GM12878 (cell line): ENCODE results near the gene STEAP2. TPM values are rescaled to one million over a fixed set of nuclear protein-coding genes. Genes with fewer than 3 reads are reported as not detected.

Experiments
- ATAC-seq: fragments of 200-7000 bp; cut with Tn5 transposase; 3 replicates; pipeline ENCODE4 v1.9.1; 2020; ENCODE audit warnings: mild to moderate bottlenecking, moderate library complexity
- BruUV-seq: library from RNA; stranded (reverse); fragments of 400-500 nt; replicated peaks from 2 replicates; lab custom pipeline; 2021; lab: Mats Ljungman, UMichigan
- CTCF ChIA-PET: fragments of 300-600 bp; sonication (Branson Sonifier 250); formaldehyde crosslinking; extraction: SDS; loops from one replicate; lab custom pipeline; 2021; ENCODE audit warnings: inconsistent platforms; lab: Yijun Ruan, JAX
- POLR2A ChIA-PET: fragments of 350-600 bp; formaldehyde crosslinking; extraction: SDS; loops from one replicate; lab custom pipeline; 2021; ENCODE audit warnings: inconsistent platforms; lab: Charles Lee
- RAD21 ChIA-PET: fragments of 300-600 bp; sonication (Branson Sonifier 250); formaldehyde crosslinking; loops from one replicate; lab custom pipeline; 2023; ENCODE audit warnings: antibody characterized with exemption; ENCODE audit not compliant: unreplicated experiment; lab: Charles Lee
- SMC1A ChIA-PET: fragments of 300-600 bp; sonication (Branson Sonifier 250); formaldehyde crosslinking; loops from one replicate; lab custom pipeline; 2023; ENCODE audit not compliant: unreplicated experiment, uncharacterized antibody; lab: Charles Lee
- DNase-seq: peaks from one replicate; pipeline ENCODE4 v3.0.0-alpha.2; 2011; ENCODE audit warnings: low read depth, low spot score
- FAIRE-seq: peaks from 3 replicates; lab custom pipeline; 2011; peaks lifted over from hg19 to GRCh38; lab: Jason Lieb, UNC
- H2AFZ ChIP-seq: 2 replicates; pipeline ENCODE4 v1.6.0; 2011; ENCODE audit warnings: low read depth, low read length, control low read depth; ENCODE audit not compliant: control insufficient read depth
- H3K27ac ChIP-seq: 2 replicates; pipeline ENCODE4 v1.5.1; 2011; ENCODE audit warnings: control low read depth; ENCODE audit not compliant: control insufficient read depth, insufficient read depth
- H3K27me3 ChIP-seq, 2 experiments: replicated peaks in 1 of 2; 2 replicates each; pipeline versions ENCODE4 v1.6.0 to v1.6.1; 2011; ENCODE audit warnings: low read length in 1 of 2; ENCODE audit not compliant: control insufficient read depth in 2 of 2, insufficient read depth in 2 of 2
- H3K36me3 ChIP-seq, 2 experiments: 2 replicates each; pipeline ENCODE4 v1.5.1; 2011; ENCODE audit warnings: low read length in 1 of 2; ENCODE audit not compliant: control insufficient read depth in 2 of 2, insufficient read depth in 2 of 2
- H3K4me1 ChIP-seq: 2 replicates; pipeline ENCODE4 v1.6.1; 2011; ENCODE audit warnings: mild to moderate bottlenecking, low read length, moderate library complexity, mixed read lengths; ENCODE audit not compliant: control insufficient read depth, insufficient read depth
- H3K4me2 ChIP-seq: 2 replicates; pipeline ENCODE4 v1.6.0; 2011; ENCODE audit warnings: control low read depth; ENCODE audit not compliant: control insufficient read depth, insufficient read depth
- H3K4me3 ChIP-seq: fragments of 200-600 bp; sonication (generic); 2 replicates; pipeline ENCODE4 v1.5.1; 2016
- H3K79me2 ChIP-seq: 2 replicates; pipeline ENCODE4 v1.6.0; 2011; ENCODE audit warnings: low read length; ENCODE audit not compliant: control insufficient read depth, insufficient read depth
- H3K9ac ChIP-seq: 2 replicates; pipeline ENCODE4 v1.8.0; 2011; ENCODE audit warnings: low read length, control low read depth, mixed read lengths; ENCODE audit not compliant: control insufficient read depth, insufficient read depth
- H3K9me3 ChIP-seq: replicated peaks from 3 replicates; pipeline ENCODE4 v1.5.1; 2011; ENCODE audit warnings: mild to moderate bottlenecking, low read length; ENCODE audit not compliant: control insufficient read depth, insufficient read depth
- H4K20me1 ChIP-seq: 2 replicates; pipeline ENCODE4 v1.6.0; 2011; ENCODE audit not compliant: control insufficient read depth, insufficient read depth
- ATF7 ChIP-seq: fragments of 450-650 bp; IDR thresholded peaks from 2 replicates; pipeline ENCODE4 v1.6.1; 2016; ENCODE audit warnings: low read depth, mild to moderate bottlenecking
- CEBPB ChIP-seq, 2 experiments: fragments of 150-350 bp in 1 of 2; IDR thresholded peaks; 2 replicates each; pipeline ENCODE4 v1.6.1; 2012 to 2014; ENCODE audit warnings: low read depth in 2 of 2, low read length in 2 of 2, borderline replicate concordance in 1 of 2, inconsistent platforms in 1 of 2
- EED ChIP-seq: sonication (generic); IDR thresholded peaks from 2 replicates; pipeline ENCODE4 v1.6.1; 2016; ENCODE audit warnings: antibody characterized with exemption, low read depth
- EGR1 ChIP-seq, 2 experiments: IDR thresholded peaks; 1 replicate in 1 of 2; 2 replicates in 1 of 2; pipeline ENCODE4 v1.6.1; 2011 to 2012; ENCODE audit warnings: low read depth in 2 of 2, low read length in 2 of 2, borderline replicate concordance in 1 of 2, mild to moderate bottlenecking in 1 of 2, moderate library complexity in 1 of 2
- ELK1 ChIP-seq: IDR thresholded peaks from 2 replicates; pipeline ENCODE4 v1.6.1; 2012; ENCODE audit warnings: low read depth, low read length, improper control_type of control experiment
- ETV6 ChIP-seq, 2 experiments: fragments of 450-650 bp in 1 of 2; IDR thresholded peaks in 1 of 2; conservative IDR thresholded peaks in 1 of 2; 2 replicates each; pipeline ENCODE4 v1.6.1; 2014; ENCODE audit warnings: antibody characterized with exemption in 1 of 2, borderline replicate concordance in 1 of 2, low read depth in 1 of 2, mild to moderate bottlenecking in 1 of 2, moderate library complexity in 1 of 2
- EZH2 ChIP-seq: IDR thresholded peaks from 2 replicates; pipeline ENCODE4 v1.6.1; 2012; ENCODE audit warnings: low read depth, mild to moderate bottlenecking, control low read depth, inconsistent platforms, low read length, borderline replicate concordance; ENCODE audit not compliant: control insufficient read depth
- FOXK2 ChIP-seq: fragments of 450-650 bp; IDR thresholded peaks from 2 replicates; pipeline ENCODE4 v1.6.1; 2017; ENCODE audit warnings: mild to moderate bottlenecking, moderate library complexity
- HDAC2 ChIP-seq: fragments of 200-600 bp; sonication (generic); IDR thresholded peaks from 2 replicates; pipeline ENCODE4 v1.6.1; 2017
- HDAC6 ChIP-seq: fragments of 200-600 bp; sonication (generic); IDR thresholded peaks from one replicate; pipeline ENCODE4 v1.8.0; 2017; ENCODE audit warnings: antibody characterized with exemption; ENCODE audit not compliant: unreplicated experiment
- JUND ChIP-seq: IDR thresholded peaks from 2 replicates; pipeline ENCODE4 v1.6.1; 2012; ENCODE audit warnings: low read depth, mild to moderate bottlenecking, low read length, improper control_type of control experiment, moderate library complexity
- SMC3 ChIP-seq: IDR thresholded peaks from 2 replicates; pipeline ENCODE4 v1.6.1; 2011; ENCODE audit warnings: low read length, improper control_type of control experiment, borderline replicate concordance
- ZNF687 ChIP-seq: fragments of 450-650 bp; IDR thresholded peaks from 2 replicates; pipeline ENCODE4 v1.6.1; 2017; ENCODE audit warnings: mild to moderate bottlenecking, moderate library complexity
- WGBS: methylation state at CpG from one replicate; pipeline ENCODE4 v1.1.6; 2016; ENCODE audit warnings: low lambda C conversion rate; ENCODE audit not compliant: insufficient replicate concordance, insufficient coverage; ENCODE audit errors: missing lambda C conversion rate; 5-methylcytosine and 5-hydroxymethylcytosine counted together
- in situ Hi-C: fragments of 300-500 bp; cut with MboI; formaldehyde crosslinking; loops from 9 replicates; pipeline ENCODE4 v1.14.3; 2018; ENCODE audit warnings: mixed read lengths
- intact Hi-C: fragments of 100-400 bp; cut with micrococcal nuclease; formaldehyde crosslinking; loops from one replicate; pipeline ENCODE4 v1.14.2; 2022; ENCODE audit not compliant: unreplicated experiment
- polyA plus RNA-seq, 11 experiments: library from polyadenylated mRNA; depleted of rRNA in 4 of 11; unstranded in 6 of 11; stranded (reverse) in 5 of 11; fragments of >200 nt; fragmentation: Nextera tagmentation in 4 of 11; fragmentation: Illumina TruSeq in 1 of 11; extraction: Ambion mirVana in 4 of 11; extraction: Trizol in 1 of 11; gene quantifications; 1 replicate in 1 of 11; 2 replicates in 10 of 11; pipeline versions ENCODE4 v1.2.1 to v1.2.3, GENCODE V29; 2011 to 2016; ENCODE audit warnings: inconsistent platforms in 2 of 11, missing spikeins in 2 of 11, low read depth in 1 of 11
- total RNA-seq, 4 experiments: library from RNA; depleted of rRNA in 3 of 4; stranded (reverse); fragments of >200 nt in 3 of 4; fragmentation: Illumina TruSeq in 1 of 4; extraction: Trizol in 1 of 4; gene quantifications; 2 replicates each; pipeline versions ENCODE4 v1.2.1 to v1.2.3, GENCODE V29; 2013 to 2021
- TF ChIP-seq, protein P1 (sequence below): fragments of 450-650 bp; IDR thresholded peaks from 2 replicates; pipeline ENCODE4 v1.6.1; 2016; ENCODE audit warnings: mild to moderate bottlenecking, moderate library complexity, borderline replicate concordance

The STEAP2 gene
- total and polyA plus RNA-seq, 10 of the 15 experiments (the other 5 are each of a cell fraction or from before 2014, with no cell fraction given), result 0.64 to 17.6 (median 1.8) TPM

- 11% methylated on average over 2 of the region's 2 CpGs for WGBS
- no peaks in the 10 kb centered on the region for H3K36me3 ChIP-seq
- in situ Hi-C loops (no loop called here), intact Hi-C loops (no loop called here)
- H3K9me3 ChIP-seq, result no peaks in the 10 kb centered on the region; the same call in 2 of the 3 replicates
- no peak overlapping the region for H3K4me3 ChIP-seq
- no peak overlapping the region for H3K27ac ChIP-seq
- ChIA-PET SMC1A (interaction anchor here (0.9 to 3.7 kb wide), 13 partner anchors 13 to 97 kb away, joined by 3 to 18 read pairs (median 4); partner anchors contain the start of genes CFAP69 and STEAP2), CTCF (interaction anchor here (0.9 to 2.3 kb wide), 5 partner anchors 10 to 243 kb away, joined by 3 to 8 read pairs (median 5); partner anchors contain the start of gene STEAP1), RAD21 (interaction anchor here (1.1 to 2.7 kb wide), 4 partner anchors 12 to 77 kb away, joined by 3 to 11 read pairs (median 4); partner anchors contain the start of gene STEAP2), POLR2A (interaction anchor here (0.7 to 1.4 kb wide), 4 partner anchors 10 to 85 kb away, joined by 3 read pairs; no protein-coding TSS in a partner anchor)
- ATAC-seq (no peak), FAIRE-seq (no peak), DNase-seq (no peak)
- no peak overlapping the region for H3K9ac ChIP-seq
- no TSS peak for BruUV-seq
- H4K20me1 ChIP-seq, result no peaks in the 10 kb centered on the region
- no peak overlapping the region for H2AFZ ChIP-seq
- no peaks in the 10 kb centered on the region for H3K79me2 ChIP-seq
- H3K4me2 ChIP-seq, result no peak overlapping the region
- no peaks in the 10 kb centered on the region for H3K27me3 ChIP-seq
- no peaks in the 10 kb centered on the region for H3K4me1 ChIP-seq
- TF ChIP-seq FOXK2 (no peak), ETV6 (conservative IDR thresholded peaks at IDR 0.05 in 1 of 2, IDR thresholded peaks at IDR 0.05 in 1 of 2; ENCODE audit: borderline replicate concordance in 1 of 2, low read depth in 1 of 2) (no peak), SMC3 (no peak), CEBPB (IDR thresholded peaks at IDR 0.05; ENCODE audit: borderline replicate concordance in 1 of 2, low read depth in 2 of 2, low read length in 2 of 2) (no peak), HDAC2 (no peak), EGR1 (IDR thresholded peaks at IDR 0.05; ENCODE audit: borderline replicate concordance in 1 of 2, low read depth in 2 of 2, low read length in 2 of 2) (no peak), HDAC6 (no peak), JUND (no peak), EZH2 (no peak), ATF7 (no peak), EED (no peak), ZNF687 (no peak), ELK1 (no peak)
- TF ChIP-seq, protein P1, sequence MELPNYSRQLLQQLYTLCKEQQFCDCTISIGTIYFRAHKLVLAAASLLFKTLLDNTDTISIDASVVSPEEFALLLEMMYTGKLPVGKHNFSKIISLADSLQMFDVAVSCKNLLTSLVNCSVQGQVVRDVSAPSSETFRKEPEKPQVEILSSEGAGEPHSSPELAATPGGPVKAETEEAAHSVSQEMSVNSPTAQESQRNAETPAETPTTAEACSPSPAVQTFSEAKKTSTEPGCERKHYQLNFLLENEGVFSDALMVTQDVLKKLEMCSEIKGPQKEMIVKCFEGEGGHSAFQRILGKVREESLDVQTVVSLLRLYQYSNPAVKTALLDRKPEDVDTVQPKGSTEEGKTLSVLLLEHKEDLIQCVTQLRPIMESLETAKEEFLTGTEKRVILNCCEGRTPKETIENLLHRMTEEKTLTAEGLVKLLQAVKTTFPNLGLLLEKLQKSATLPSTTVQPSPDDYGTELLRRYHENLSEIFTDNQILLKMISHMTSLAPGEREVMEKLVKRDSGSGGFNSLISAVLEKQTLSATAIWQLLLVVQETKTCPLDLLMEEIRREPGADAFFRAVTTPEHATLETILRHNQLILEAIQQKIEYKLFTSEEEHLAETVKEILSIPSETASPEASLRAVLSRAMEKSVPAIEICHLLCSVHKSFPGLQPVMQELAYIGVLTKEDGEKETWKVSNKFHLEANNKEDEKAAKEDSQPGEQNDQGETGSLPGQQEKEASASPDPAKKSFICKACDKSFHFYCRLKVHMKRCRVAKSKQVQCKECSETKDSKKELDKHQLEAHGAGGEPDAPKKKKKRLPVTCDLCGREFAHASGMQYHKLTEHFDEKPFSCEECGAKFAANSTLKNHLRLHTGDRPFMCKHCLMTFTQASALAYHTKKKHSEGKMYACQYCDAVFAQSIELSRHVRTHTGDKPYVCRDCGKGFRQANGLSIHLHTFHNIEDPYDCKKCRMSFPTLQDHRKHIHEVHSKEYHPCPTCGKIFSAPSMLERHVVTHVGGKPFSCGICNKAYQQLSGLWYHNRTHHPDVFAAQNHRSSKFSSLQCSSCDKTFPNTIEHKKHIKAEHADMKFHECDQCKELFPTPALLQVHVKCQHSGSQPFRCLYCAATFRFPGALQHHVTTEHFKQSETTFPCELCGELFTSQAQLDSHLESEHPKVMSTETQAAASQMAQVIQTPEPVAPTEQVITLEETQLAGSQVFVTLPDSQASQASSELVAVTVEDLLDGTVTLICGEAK, result no peak
Measured at GRCh38 chr7:90165724-90166123, 45.8 kb upstream of the STEAP2 start.
